ENCODE results near the gene CABP2. TPM values are rescaled to one million over a fixed set of nuclear protein-coding genes. Genes with fewer than 3 reads are reported as not detected.
A peak's percentile ranks its signal among the peaks of the same experiment; 100 is the strongest.
"Not testable (repeated sequence)": the region's sequence is repeated elsewhere in the genome, so short reads cannot be mapped to it uniquely, and the experiment has no call there.

Gene CABP2
- not detected for total RNA-seq

- intact Hi-C loops (cut with DNase I) = no loop called here
- TF ChIP-seq POLR2A (IDR thresholded peaks at IDR 0.05) (no peak), CTCF (IDR thresholded peaks at IDR 0.05) (no peak), POLR2AphosphoS5 (IDR thresholded peaks at IDR 0.05; ENCODE audit: insufficient read depth in 1 of 2, low read depth in 1 of 2) (no peak)
- no peak within 1 kb of the TSS for H3K4me3 ChIP-seq
- no peak for DNase-seq (ENCODE audit: extremely low spot score in 2 of 2)
- H3K9me3 ChIP-seq = no peaks in the 10 kb centered on the region
- no peak within 1 kb of the TSS for H3K27ac ChIP-seq
- no peaks in the 10 kb centered on the region for H3K4me1 ChIP-seq
- no peaks in the 10 kb centered on the region for H3K27me3 ChIP-seq
- no peaks in the 10 kb centered on the region for H3K36me3 ChIP-seq
Observed at GRCh38 chr11:67522844-67523555, at the start of gene CABP2. CABP2 (minus strand) TSS chr11:67523446; CDS start chr11:67523326, 120 bp downstream.

- Histone ChIP-seq H3K9me3 (no peaks in the 10 kb centered on the region), H3K4me3 (no peak overlapping the region), H3K36me3 (no peaks in the 10 kb centered on the region), H3K4me1 (no peaks in the 10 kb centered on the region), H3K27me3 (no peaks in the 10 kb centered on the region), H3K27ac (no peak overlapping the region)
- intact Hi-C loops (cut with DNase I) = no loop called here
- DNase-seq (ENCODE audit: extremely low spot score in 2 of 2) = no peak
- TF ChIP-seq CTCF (IDR thresholded peaks at IDR 0.05) (peak in 2 of 3 experiments; percentile 31 to 67), POLR2AphosphoS5 (IDR thresholded peaks at IDR 0.05; ENCODE audit: insufficient read depth in 1 of 2, low read depth in 1 of 2) (no peak)
Observed at GRCh38 chr11:67572747-67573419, 49.6 kb upstream of the CABP2 start.

GRCh38 chr11:67572305-67572704, 49.1 kb upstream of the CABP2 start:
- Histone ChIP-seq H3K36me3 (no peaks in the 10 kb centered on the region), H3K4me1 (no peaks in the 10 kb centered on the region), H3K27me3 (no peaks in the 10 kb centered on the region), H3K9me3 (no peaks in the 10 kb centered on the region), H3K4me3 (no peak overlapping the region), H3K27ac (no peak overlapping the region)
- no peak for DNase-seq (ENCODE audit: extremely low spot score in 2 of 2)
- intact Hi-C loops (cut with DNase I) = no loop called here
- no peak for TF ChIP-seq POLR2A (IDR thresholded peaks at IDR 0.05)
- no peak for TF ChIP-seq CTCF (IDR thresholded peaks at IDR 0.05)
- TF ChIP-seq POLR2AphosphoS5 (IDR thresholded peaks at IDR 0.05; ENCODE audit: insufficient read depth in 1 of 2, low read depth in 1 of 2) = no peak

GRCh38 chr11:67571443-67571842, 48.2 kb upstream of the CABP2 start:
- no peak for DNase-seq (ENCODE audit: extremely low spot score in 2 of 2)
- Histone ChIP-seq H3K27ac (no peak overlapping the region), H3K9me3 (no peaks in the 10 kb centered on the region), H3K4me3 (no peak overlapping the region), H3K4me1 (no peaks in the 10 kb centered on the region), H3K27me3 (no peaks in the 10 kb centered on the region), H3K36me3 (no peaks in the 10 kb centered on the region)
- intact Hi-C loops (cut with DNase I) = no loop called here
- TF ChIP-seq CTCF (IDR thresholded peaks at IDR 0.05) (no peak), POLR2AphosphoS5 (IDR thresholded peaks at IDR 0.05; ENCODE audit: insufficient read depth in 1 of 2, low read depth in 1 of 2) (no peak), POLR2A (IDR thresholded peaks at IDR 0.05) (no peak)

- Histone ChIP-seq H3K27ac (no peak overlapping the region), H3K4me1 (peaks cover 14% of the 10 kb centered on the region), H3K4me3 (no peak overlapping the region), H3K36me3 (no peaks in the 10 kb centered on the region), H3K27me3 (no peaks in the 10 kb centered on the region), H3K9me3 (no peaks in the 10 kb centered on the region)
- no peak for DNase-seq (ENCODE audit: extremely low spot score in 2 of 2)
- no peak for TF ChIP-seq POLR2A (IDR thresholded peaks at IDR 0.05)
- no peak for TF ChIP-seq CTCF (IDR thresholded peaks at IDR 0.05)
- no peak for TF ChIP-seq POLR2AphosphoS5 (IDR thresholded peaks at IDR 0.05; ENCODE audit: insufficient read depth in 1 of 2, low read depth in 1 of 2)
- intact Hi-C loops (cut with DNase I) = no loop called here
Observed at GRCh38 chr11:67564230-67564629, 41.0 kb upstream of the CABP2 start.

- H3K9me3 ChIP-seq; H3K27me3 ChIP-seq; H3K4me3 ChIP-seq; H3K27ac ChIP-seq; H3K36me3 ChIP-seq; DNase-seq (ENCODE audit: extremely low spot score in 2 of 2); intact Hi-C loops (cut with DNase I): not testable (repeated sequence)
- peaks cover 14% of the 10 kb centered on the region for H3K4me1 ChIP-seq
Observed at GRCh38 chr11:67563705-67564114, 40.5 kb upstream of the CABP2 start.
